Endothelial cell of umbilical vein (primary cell): ENCODE data around the gene MRPL9.

Source experiments
- CTCF ChIP-seq, 2 donors: IDR thresholded peaks; 1 replicate in 1 of 2; 2 replicates in 1 of 2; pipeline ENCODE4 v1.5.1; 2011; ENCODE audit warnings: low read length in 2 of 2, mild to moderate bottlenecking in 2 of 2, moderate library complexity in 2 of 2, control low read depth in 1 of 2, inconsistent platforms in 1 of 2, low read depth in 1 of 2; ENCODE audit not compliant: insufficient read depth in 1 of 2; ENCODE audit errors: extremely low read depth in 1 of 2
- MYC ChIP-seq: IDR thresholded peaks from one replicate; pipeline ENCODE4 v1.6.1; 2011; ENCODE audit warnings: mild to moderate bottlenecking, low read depth, low read length
- POLR2A ChIP-seq: IDR thresholded peaks from 2 replicates; pipeline ENCODE4 v1.6.1; 2012; ENCODE audit warnings: low read depth, mild to moderate bottlenecking, control low read depth, low read length
- TF ChIP-seq, protein P1 (sequence below): IDR thresholded peaks from 2 replicates; pipeline ENCODE4 v1.6.1; 2011; ENCODE audit not compliant: insufficient read depth, insufficient read length

GRCh38 chr1:151713874-151714273, 49.4 kb downstream of the MRPL9 start:
- TF ChIP-seq CTCF (IDR thresholded peaks at IDR 0.05; ENCODE audit: extremely low read depth in 1 of 2, insufficient read depth in 1 of 2, low read depth in 1 of 2, low read length in 2 of 2) = no peak
- no peak for TF ChIP-seq MYC
- TF ChIP-seq, protein P1, sequence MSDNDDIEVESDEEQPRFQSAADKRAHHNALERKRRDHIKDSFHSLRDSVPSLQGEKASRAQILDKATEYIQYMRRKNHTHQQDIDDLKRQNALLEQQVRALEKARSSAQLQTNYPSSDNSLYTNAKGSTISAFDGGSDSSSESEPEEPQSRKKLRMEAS = no peak
- TF ChIP-seq POLR2A = no peak
